ENCODE measurements around the gene PAWR.
A peak's percentile ranks its signal among the peaks of the same experiment; 100 is the strongest.
"Not testable (repeated sequence)": the region's sequence is repeated elsewhere in the genome, so short reads cannot be mapped to it uniquely, and the experiment has no call there.

PAWR gene

GRCh38 chr12:79546466-79547043 is 144.2 kb downstream of the PAWR start:
- TF ChIP-seq CSRNP3 (CRISPR knock-in tag; IDR thresholded peaks at IDR 0.05): no peak
- TF ChIP-seq TSHZ2 (CRISPR knock-in tag; IDR thresholded peaks at IDR 0.05): no peak
- peak; percentile 42; the same call in 1 of the 2 replicates for TF ChIP-seq PATZ1 (CRISPR knock-in tag; IDR thresholded peaks at IDR 0.05; ENCODE audit: borderline replicate concordance)
- TF ChIP-seq ESRRG (CRISPR knock-in tag; IDR thresholded peaks at IDR 0.05): no peak
- no peak for TF ChIP-seq OSR1 (CRISPR knock-in tag; IDR thresholded peaks at IDR 0.05)
- peak; percentile 64; the same call in 1 of the 2 replicates for TF ChIP-seq CSDC2 (CRISPR knock-in tag; IDR thresholded peaks at IDR 0.05)
- TF ChIP-seq ISL1 (CRISPR knock-in tag; IDR thresholded peaks at IDR 0.05): 0 out of 2 replicates have a peak, but pooled peaks have one; percentile 31
- ATAC-seq: peak; percentile 17; the same call in 2 of the 3 replicates

GRCh38 chr12:79544439-79544838 is 146.3 kb downstream of the PAWR start:
- not testable (repeated sequence) for ATAC-seq

- no peak for ATAC-seq
- TF ChIP-seq RARB (CRISPR knock-in tag; IDR thresholded peaks at IDR 0.05): no peak
These were observed 153.1 kb downstream of the PAWR start for GRCh38 chr12:79537675-79538074.

- ATAC-seq: no peak
- TF ChIP-seq ZNF565 (CRISPR knock-in tag; conservative IDR thresholded peaks at IDR 0.05; ENCODE audit: low read depth) (no peak), TOX (CRISPR knock-in tag; IDR thresholded peaks at IDR 0.05; ENCODE audit: borderline replicate concordance) (no peak), POU6F1 (CRISPR knock-in tag; IDR thresholded peaks at IDR 0.05; ENCODE audit: borderline replicate concordance, low read depth) (no peak), ZNF8 (CRISPR knock-in tag; IDR thresholded peaks at IDR 0.05) (no peak), PATZ1 (CRISPR knock-in tag; IDR thresholded peaks at IDR 0.05; ENCODE audit: borderline replicate concordance) (no peak), ISL1 (CRISPR knock-in tag; IDR thresholded peaks at IDR 0.05) (no peak), BACH2 (CRISPR knock-in tag; IDR thresholded peaks at IDR 0.05; ENCODE audit: borderline replicate concordance) (no peak), TCF4 (CRISPR knock-in tag; IDR thresholded peaks at IDR 0.05; ENCODE audit: borderline replicate concordance) (no peak), ZC3H10 (CRISPR knock-in tag; IDR thresholded peaks at IDR 0.05) (no peak), CREB5 (CRISPR knock-in tag; IDR thresholded peaks at IDR 0.05; ENCODE audit: low read depth) (no peak), ZNF70 (CRISPR knock-in tag; IDR thresholded peaks at IDR 0.05) (no peak)
These were observed 155.0 kb downstream of the PAWR start for GRCh38 chr12:79535751-79536150.
